Astrocyte (in vitro differentiated cells and primary cell): ENCODE measurements around the gene CIC.

Experiments used
- EZH2 ChIP-seq: IDR thresholded peaks from 2 replicates; pipeline ENCODE4 v1.6.1; 2012; ENCODE audit warnings: mild to moderate bottlenecking, low read length, inconsistent platforms; ENCODE audit not compliant: insufficient read depth
- TF ChIP-seq, protein P1 (sequence below): IDR thresholded peaks from 2 replicates; pipeline ENCODE4 v1.5.1; 2011; ENCODE audit warnings: low read depth, mild to moderate bottlenecking, inconsistent platforms, low read length, moderate library complexity; ENCODE audit not compliant: insufficient read depth

DNA sequence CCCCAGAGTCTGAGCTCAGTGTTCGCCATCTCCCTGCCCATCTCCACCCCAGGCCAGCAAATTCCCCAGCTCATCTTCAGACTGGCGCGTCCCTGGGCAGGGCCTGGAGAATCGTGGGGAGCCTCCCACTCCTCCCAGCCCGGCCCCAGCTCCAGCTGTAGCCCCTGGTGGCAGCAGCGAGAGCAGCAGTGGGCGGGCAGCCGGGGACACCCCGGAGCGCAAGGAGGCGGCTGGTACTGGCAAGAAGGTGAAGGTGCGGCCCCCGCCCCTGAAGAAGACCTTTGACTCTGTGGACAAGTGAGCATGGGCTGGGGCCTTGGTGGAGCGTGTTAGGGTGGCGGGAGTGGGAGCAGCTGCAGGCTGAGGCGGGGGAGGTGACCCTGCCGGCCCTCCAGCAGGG, 24.5 kb downstream of the CIC start:
- TF ChIP-seq, protein P1, sequence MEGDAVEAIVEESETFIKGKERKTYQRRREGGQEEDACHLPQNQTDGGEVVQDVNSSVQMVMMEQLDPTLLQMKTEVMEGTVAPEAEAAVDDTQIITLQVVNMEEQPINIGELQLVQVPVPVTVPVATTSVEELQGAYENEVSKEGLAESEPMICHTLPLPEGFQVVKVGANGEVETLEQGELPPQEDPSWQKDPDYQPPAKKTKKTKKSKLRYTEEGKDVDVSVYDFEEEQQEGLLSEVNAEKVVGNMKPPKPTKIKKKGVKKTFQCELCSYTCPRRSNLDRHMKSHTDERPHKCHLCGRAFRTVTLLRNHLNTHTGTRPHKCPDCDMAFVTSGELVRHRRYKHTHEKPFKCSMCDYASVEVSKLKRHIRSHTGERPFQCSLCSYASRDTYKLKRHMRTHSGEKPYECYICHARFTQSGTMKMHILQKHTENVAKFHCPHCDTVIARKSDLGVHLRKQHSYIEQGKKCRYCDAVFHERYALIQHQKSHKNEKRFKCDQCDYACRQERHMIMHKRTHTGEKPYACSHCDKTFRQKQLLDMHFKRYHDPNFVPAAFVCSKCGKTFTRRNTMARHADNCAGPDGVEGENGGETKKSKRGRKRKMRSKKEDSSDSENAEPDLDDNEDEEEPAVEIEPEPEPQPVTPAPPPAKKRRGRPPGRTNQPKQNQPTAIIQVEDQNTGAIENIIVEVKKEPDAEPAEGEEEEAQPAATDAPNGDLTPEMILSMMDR: no peak
- no peak for TF ChIP-seq EZH2
